Liver (tissue), 9 donors: ENCODE measurements around the gene TERC. TPM values are rescaled to one million over a fixed set of nuclear protein-coding genes. Genes with fewer than 3 reads are reported as not detected.
"Not testable (repeated sequence)": the region's sequence is repeated elsewhere in the genome, so short reads cannot be mapped to it uniquely, and the experiment has no call there.

ENCODE experiments used
- DNase-seq: peaks from one replicate; pipeline ENCODE4 v3.0.0-alpha.2; 2017; ENCODE audit warnings: low spot score
- H3K27ac ChIP-seq, 2 donors: one replicate each; pipeline ENCODE4 v1.7.0; 2013; ENCODE audit warnings: inconsistent platforms in 2 of 2, low read length in 2 of 2, control low read depth in 1 of 2, low read depth in 1 of 2, mild to moderate bottlenecking in 1 of 2
- H3K27me3 ChIP-seq, 4 donors: one replicate each; pipeline versions ENCODE4 v1.6.1 to v1.7.0; 2013; ENCODE audit warnings: low read length in 3 of 4, inconsistent platforms in 1 of 4, mild to moderate bottlenecking in 1 of 4, moderate library complexity in 1 of 4; ENCODE audit not compliant: control insufficient read depth in 4 of 4, insufficient read depth in 4 of 4
- H3K36me3 ChIP-seq, 4 donors: one replicate each; pipeline versions ENCODE4 v1.6.1 to v1.7.0; 2013; ENCODE audit warnings: low read length in 3 of 4, mild to moderate bottlenecking in 3 of 4, low read depth in 1 of 4, moderate library complexity in 1 of 4; ENCODE audit not compliant: control insufficient read depth in 4 of 4, insufficient read depth in 3 of 4
- H3K4me1 ChIP-seq, 4 donors: one replicate each; pipeline versions ENCODE4 v1.6.1 to v1.7.0; 2013; ENCODE audit warnings: low read length in 3 of 4, mild to moderate bottlenecking in 3 of 4, moderate library complexity in 1 of 4; ENCODE audit not compliant: control insufficient read depth in 4 of 4, insufficient read depth in 4 of 4
- H3K4me3 ChIP-seq, 3 donors: one replicate each; pipeline versions ENCODE4 v1.6.1 to v1.7.0; 2013; ENCODE audit warnings: low read length in 3 of 3, control low read depth in 1 of 3, low read depth in 1 of 3, mild to moderate bottlenecking in 1 of 3
- H3K9ac ChIP-seq, 2 donors: one replicate each; pipeline ENCODE4 v1.7.0; 2013; ENCODE audit warnings: low read length in 2 of 2, mild to moderate bottlenecking in 2 of 2, moderate library complexity in 2 of 2, control low read depth in 1 of 2, low read depth in 1 of 2
- H3K9me3 ChIP-seq, 4 donors: one replicate each; pipeline versions ENCODE4 v1.6.1 to v1.7.0; 2013; ENCODE audit warnings: low read length in 3 of 4; ENCODE audit not compliant: control insufficient read depth in 4 of 4
- ATF3 ChIP-seq: IDR thresholded peaks from 2 replicates; pipeline ENCODE4 v1.6.1; 2016; ENCODE audit warnings: antibody characterized with exemption
- CTCF ChIP-seq: fragments of 150-350 bp; IDR thresholded peaks from 2 replicates; pipeline ENCODE4 v1.5.1; 2017; ENCODE audit warnings: improper control_type of control experiment, low read depth, low read length; ENCODE audit not compliant: missing input control
- EGR1 ChIP-seq, 2 donors: IDR thresholded peaks; 2 replicates each; pipeline ENCODE4 v1.6.1; 2016 to 2018; ENCODE audit warnings: antibody characterized with exemption in 2 of 2, low read depth in 2 of 2
- FOXA1 ChIP-seq: IDR thresholded peaks from 2 replicates; pipeline ENCODE4 v1.6.1; 2016; ENCODE audit warnings: antibody characterized with exemption
- FOXA2 ChIP-seq: IDR thresholded peaks from 2 replicates; pipeline ENCODE4 v1.6.1; 2016; ENCODE audit warnings: antibody characterized with exemption
- GABPA ChIP-seq, 2 donors: IDR thresholded peaks in 1 of 2; conservative IDR thresholded peaks in 1 of 2; 2 replicates each; pipeline ENCODE4 v1.6.1; 2016; ENCODE audit warnings: antibody characterized with exemption in 2 of 2, mild to moderate bottlenecking in 1 of 2, moderate library complexity in 1 of 2
- HNF4A ChIP-seq, 2 donors: conservative IDR thresholded peaks; 2 replicates each; pipeline ENCODE4 v1.6.1; 2016; ENCODE audit warnings: antibody characterized with exemption in 2 of 2, mild to moderate bottlenecking in 2 of 2
- HNF4G ChIP-seq: IDR thresholded peaks from 2 replicates; pipeline ENCODE4 v1.6.1; 2016; ENCODE audit warnings: antibody characterized with exemption
- JUND ChIP-seq, 2 donors: IDR thresholded peaks; 2 replicates each; pipeline ENCODE4 v1.6.1; 2016; ENCODE audit warnings: antibody characterized with exemption in 2 of 2
- MAX ChIP-seq: IDR thresholded peaks from 2 replicates; pipeline ENCODE4 v1.6.1; 2016; ENCODE audit warnings: antibody characterized with exemption
- NR2F2 ChIP-seq: IDR thresholded peaks from 2 replicates; pipeline ENCODE4 v1.6.1; 2016; ENCODE audit warnings: antibody characterized with exemption
- RAD21 ChIP-seq, 2 donors: IDR thresholded peaks; 2 replicates each; pipeline ENCODE4 v1.6.1; 2016; ENCODE audit warnings: antibody characterized with exemption in 2 of 2, mild to moderate bottlenecking in 2 of 2
- REST ChIP-seq: IDR thresholded peaks from 2 replicates; pipeline ENCODE4 v1.6.1; 2016; ENCODE audit warnings: antibody characterized with exemption, mild to moderate bottlenecking
- RXRA ChIP-seq, 2 donors: IDR thresholded peaks; 2 replicates each; pipeline ENCODE4 v1.6.1; 2017 to 2018; ENCODE audit warnings: antibody characterized with exemption in 2 of 2, mild to moderate bottlenecking in 1 of 2
- SP1 ChIP-seq: IDR thresholded peaks from 2 replicates; pipeline ENCODE4 v1.6.1; 2018; ENCODE audit warnings: antibody characterized with exemption, mild to moderate bottlenecking
- TAF1 ChIP-seq: conservative IDR thresholded peaks from 2 replicates; pipeline ENCODE4 v1.6.1; 2016; ENCODE audit warnings: antibody characterized with exemption, mild to moderate bottlenecking
- YY1 ChIP-seq: IDR thresholded peaks from 2 replicates; pipeline ENCODE4 v1.6.1; 2016; ENCODE audit warnings: antibody characterized with exemption, mild to moderate bottlenecking
- ZBTB33 ChIP-seq: IDR thresholded peaks from 2 replicates; pipeline ENCODE4 v1.6.1; 2016; ENCODE audit warnings: antibody characterized with exemption
- WGBS: extraction: QIAGEN DNeasy Blood & Tissue Kit; methylation state at CpG from one replicate; pipeline ENCODE4 v1.1.7; 2013; 5-methylcytosine and 5-hydroxymethylcytosine counted together
- polyA plus RNA-seq, 2 donors: library from polyadenylated mRNA; stranded (reverse) in 1 of 2; unstranded in 1 of 2; fragments of 200-250 nt in 1 of 2; fragments of >200 nt in 1 of 2; fragmentation: Nextera tagmentation in 1 of 2; extraction: Ambion mirVana in 1 of 2; gene quantifications; one replicate each; pipeline versions ENCODE4 v1.2.1 to v1.2.3, GENCODE V29; 2013 to 2015
- total RNA-seq, 2 donors: library from RNA; depleted of rRNA; stranded (reverse); fragments of >200 nt; gene quantifications; one replicate each; pipeline ENCODE4 v1.2.3, GENCODE V29; 2014
- donor health status: healthy.
- donor health status: healthy.
- donor health status: healthy.
- donor health status: healthy.
- donor health status: healthy.

Gene TERC
- total and polyA plus RNA-seq, 4 donors = 0.85 to 207 (median 55.1) TPM; not detected in 1

- DNase-seq = no peak
- Histone ChIP-seq H3K9ac (no peak overlapping the region), H3K27me3 (peaks cover 0 to 5% (median 0%) of the 10 kb centered on the region in 4 donors), H3K4me3 (no peak overlapping the region), H3K9me3 (no peaks in the 10 kb centered on the region), H3K4me1 (no peaks in the 10 kb centered on the region), H3K36me3 (no peaks in the 10 kb centered on the region), H3K27ac (no peak overlapping the region)
- TF ChIP-seq NR2F2 (no peak), RAD21 (IDR thresholded peaks at IDR 0.05) (peak; percentile 62 to 67)
- WGBS = 84% methylated on average over 1 of the region's 1 CpG
These were observed 20.4 kb downstream of the TERC start for GRCh38 chr3:169744366-169745054.

- H3K9me3 ChIP-seq = peaks cover 0 to 4% (median 0%) of the 10 kb centered on the region in 4 donors
- no peaks in the 10 kb centered on the region for H3K27me3 ChIP-seq
- H3K27ac ChIP-seq = no peak overlapping the region
- no peak overlapping the region for H3K9ac ChIP-seq
- 70% methylated on average over 2 of the region's 2 CpGs for WGBS
- no peaks in the 10 kb centered on the region for H3K36me3 ChIP-seq
- H3K4me3 ChIP-seq = no peak overlapping the region
- no peak for DNase-seq
- H3K4me1 ChIP-seq = no peaks in the 10 kb centered on the region
- TF ChIP-seq JUND (IDR thresholded peaks at IDR 0.05) (no peak), HNF4G (no peak), GABPA (IDR thresholded peaks at IDR 0.05 in 1 of 2, conservative IDR thresholded peaks at IDR 0.05 in 1 of 2) (no peak), HNF4A (conservative IDR thresholded peaks at IDR 0.05) (no peak), FOXA2 (no peak), FOXA1 (no peak), MAX (no peak), EGR1 (IDR thresholded peaks at IDR 0.05; ENCODE audit: low read depth in 2 of 2) (no peak), TAF1 (no peak), ZBTB33 (no peak), ATF3 (no peak), SP1 (no peak), NR2F2 (no peak), CTCF (no peak), YY1 (no peak), RAD21 (IDR thresholded peaks at IDR 0.05) (no peak), RXRA (IDR thresholded peaks at IDR 0.05) (no peak), REST (no peak)
These were observed 25.8 kb downstream of the TERC start for GRCh38 chr3:169739067-169739466.

- not testable (repeated sequence) for H3K4me3 ChIP-seq, H3K4me1 ChIP-seq, H3K27me3 ChIP-seq, H3K27ac ChIP-seq, H3K36me3 ChIP-seq, DNase-seq, H3K9ac ChIP-seq
- H3K9me3 ChIP-seq = peaks cover 0 to 17% (median 2%) of the 10 kb centered on the region in 4 donors
These were observed 33.0 kb downstream of the TERC start for GRCh38 chr3:169731857-169732256.
